Erythroblast (primary cell): ENCODE results near the gene DCLK3.
A peak's percentile ranks its signal among the peaks of the same experiment; 100 is the strongest.

ENCODE experiments used
- DNase-seq, 2 experiments: peaks; one replicate each; lab custom pipeline; 2025; lab: John Stamatoyannopoulos, UW
- GATA1 ChIP-seq: IDR thresholded peaks from 2 replicates; pipeline ENCODE4 v1.6.1; 2011; ENCODE audit warnings: low read depth, mild to moderate bottlenecking, control low read depth, low read length, moderate library complexity
- POLR2A ChIP-seq: IDR thresholded peaks from 2 replicates; pipeline ENCODE4 v1.6.1; 2011; ENCODE audit warnings: mild to moderate bottlenecking, low read length

DCLK3 gene

GRCh38 chr3:36709826-36710365 is 54.5 kb downstream of the DCLK3 start:
- TF ChIP-seq POLR2A (no peak), GATA1 (no peak)
- DNase-seq, result no peak

- no peak for DNase-seq
Observed at GRCh38 chr3:36709281-36709680, 55.1 kb downstream of the DCLK3 start.

GRCh38 chr3:36707623-36708409 is 56.5 kb downstream of the DCLK3 start:
- TF ChIP-seq POLR2A, result no peak
- TF ChIP-seq GATA1, result no peak
- peak; percentile 75 to 89 for DNase-seq

More at GRCh38 chr3:36709281-36709680, 55.1 kb downstream of the DCLK3 start:
- TF ChIP-seq POLR2A, result no peak
- no peak for TF ChIP-seq GATA1

GRCh38 chr3:36705015-36705414 is 59.3 kb downstream of the DCLK3 start:
- TF ChIP-seq GATA1 (no peak), POLR2A (no peak)
- DNase-seq, result no peak

- TF ChIP-seq POLR2A (no peak), GATA1 (no peak)
- no peak for DNase-seq
Observed at GRCh38 chr3:36704280-36704679, 60.1 kb downstream of the DCLK3 start.

- TF ChIP-seq GATA1, result no peak
Observed at GRCh38 chr3:36701249-36701572, 63.1 kb downstream of the DCLK3 start.

GRCh38 chr3:36700537-36701248 is 63.7 kb downstream of the DCLK3 start:
- peak; percentile 58 to 80 for DNase-seq
- no peak for TF ChIP-seq POLR2A
- no peak for TF ChIP-seq GATA1

More at GRCh38 chr3:36701249-36701572, 63.1 kb downstream of the DCLK3 start:
- DNase-seq, result no peak

- no peak for DNase-seq
- TF ChIP-seq POLR2A, result no peak
- TF ChIP-seq GATA1, result no peak
Observed at GRCh38 chr3:36698314-36698713, 66.0 kb downstream of the DCLK3 start.

GRCh38 chr3:36697229-36698001 is 66.9 kb downstream of the DCLK3 start:
- TF ChIP-seq POLR2A, result no peak
- TF ChIP-seq GATA1, result no peak
- DNase-seq, result peak in 1 of 2 experiments; percentile 42

GRCh38 chr3:36696799-36697198 is 67.6 kb downstream of the DCLK3 start:
- no peak for TF ChIP-seq GATA1
- no peak for TF ChIP-seq POLR2A
- DNase-seq, result no peak

GRCh38 chr3:36695769-36696137 is 68.6 kb downstream of the DCLK3 start:
- DNase-seq, result peak in 1 of 2 experiments; percentile 56
- no peak for TF ChIP-seq GATA1

- TF ChIP-seq POLR2A (no peak), GATA1 (no peak)
- peak in 1 of 2 experiments; percentile 49 for DNase-seq
Observed at GRCh38 chr3:36695113-36695768, 69.1 kb downstream of the DCLK3 start.

- DNase-seq, result no peak
- no peak for TF ChIP-seq POLR2A
- TF ChIP-seq GATA1, result no peak
Observed at GRCh38 chr3:36693670-36694069, 70.7 kb downstream of the DCLK3 start.
